GM18870 (cell line): ENCODE results near the gene CDCA7.
"Not testable (repeated sequence)": the region's sequence is repeated elsewhere in the genome, so short reads cannot be mapped to it uniquely, and the experiment has no call there.

ENCODE experiments used
- ATAC-seq: cut with Tn5 transposase; IDR thresholded peaks from one replicate; pipeline ENCODE4 v1.9.1; 2021; ENCODE audit warnings: moderate library complexity; ENCODE audit not compliant: unreplicated experiment

The CDCA7 gene

DNA sequence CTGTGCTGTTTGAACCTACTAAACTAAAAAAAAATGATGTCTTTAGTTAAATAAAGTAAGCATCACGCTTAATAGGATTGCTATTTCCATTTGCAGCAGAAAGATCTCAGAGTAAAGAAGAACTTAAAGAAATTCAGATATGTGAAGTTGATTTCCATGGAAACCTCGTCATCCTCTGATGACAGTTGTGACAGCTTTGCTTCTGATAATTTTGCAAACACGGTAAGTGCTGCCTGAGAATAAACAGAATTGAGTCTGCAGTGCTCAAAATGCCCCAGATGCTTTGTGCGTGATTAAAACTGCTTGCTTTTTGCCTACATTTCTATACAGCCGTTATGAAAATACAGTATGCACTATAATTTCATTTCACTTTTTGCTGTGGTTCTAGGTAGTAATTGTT lies 3.9 kb downstream of the CDCA7 start:
- no peak for ATAC-seq

DNA sequence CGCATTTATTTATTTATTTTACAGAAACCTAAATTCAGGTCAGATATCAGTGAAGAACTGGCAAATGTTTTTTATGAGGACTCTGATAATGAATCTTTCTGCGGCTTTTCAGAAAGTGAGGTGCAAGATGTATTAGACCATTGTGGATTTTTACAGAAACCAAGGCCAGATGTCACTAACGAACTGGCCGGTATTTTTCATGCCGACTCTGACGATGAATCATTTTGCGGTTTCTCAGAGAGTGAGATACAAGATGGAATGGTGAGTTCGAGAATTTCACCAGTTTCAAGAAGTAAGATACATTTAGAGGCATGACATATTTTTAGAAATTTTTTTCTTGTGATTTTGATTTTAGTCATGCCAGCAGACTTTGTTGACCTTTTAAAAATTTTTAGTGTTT lies 4.6 kb downstream of the CDCA7 start:
- ATAC-seq, result no peak

DNA sequence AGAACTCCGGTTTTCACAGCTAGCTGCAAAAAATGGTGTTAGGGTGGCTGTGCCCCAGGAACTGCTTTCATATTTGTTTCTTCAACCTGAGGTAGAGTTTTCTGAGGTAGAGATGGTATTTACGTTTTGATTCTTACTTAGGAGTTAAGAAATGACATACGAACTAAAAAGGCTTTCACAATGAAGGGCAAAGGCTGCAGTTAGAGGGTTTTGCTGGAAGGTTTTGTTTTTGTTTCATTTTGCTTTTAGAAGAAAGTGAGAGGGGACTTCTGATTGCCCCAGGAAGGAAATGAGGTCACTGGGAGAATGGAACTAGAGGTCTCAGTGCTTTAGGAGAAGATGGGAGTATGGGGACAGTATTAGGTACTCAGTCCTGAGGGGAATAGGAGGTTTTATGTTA lies 15.5 kb downstream of the CDCA7 start:
- ATAC-seq, result no peak

DNA sequence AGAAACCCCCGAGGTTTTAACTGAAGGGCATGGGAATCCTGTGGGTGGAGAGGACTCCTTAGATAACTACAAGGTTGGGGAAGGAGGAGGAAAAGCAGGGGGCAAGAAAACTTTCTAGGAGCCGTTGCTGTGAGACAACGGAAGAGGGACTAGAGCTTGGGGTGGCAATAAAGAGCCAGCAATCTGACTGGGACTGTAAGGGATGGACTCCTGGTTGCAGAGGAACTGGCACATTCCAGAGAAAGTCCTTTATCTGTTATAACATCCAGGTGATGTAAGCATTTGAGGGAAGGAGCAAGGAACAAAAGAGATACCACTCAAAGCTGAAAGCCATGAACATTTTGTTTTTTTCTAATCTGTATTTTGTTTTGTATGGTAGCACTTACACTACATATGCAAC lies 16.4 kb downstream of the CDCA7 start:
- no peak for ATAC-seq

DNA sequence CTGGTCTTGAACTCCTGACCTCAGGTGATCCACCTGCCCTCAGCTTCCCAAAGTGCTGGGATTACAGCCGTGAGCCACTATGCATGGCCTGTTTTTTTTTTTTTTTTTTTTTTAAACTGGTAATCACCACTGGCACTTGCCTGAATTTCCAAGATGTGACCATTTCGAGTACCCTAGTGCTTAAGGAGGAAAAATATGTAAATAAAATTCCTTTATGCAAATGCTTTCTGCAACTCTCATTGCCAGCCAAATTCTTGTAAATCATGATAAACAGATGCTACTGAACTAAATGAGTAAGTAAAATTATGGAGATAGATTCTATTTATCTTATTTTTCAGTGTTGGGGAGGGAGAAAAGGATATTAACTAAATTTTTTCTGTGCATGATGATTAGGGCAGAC lies 18.6 kb downstream of the CDCA7 start:
- ATAC-seq, result no peak

DNA sequence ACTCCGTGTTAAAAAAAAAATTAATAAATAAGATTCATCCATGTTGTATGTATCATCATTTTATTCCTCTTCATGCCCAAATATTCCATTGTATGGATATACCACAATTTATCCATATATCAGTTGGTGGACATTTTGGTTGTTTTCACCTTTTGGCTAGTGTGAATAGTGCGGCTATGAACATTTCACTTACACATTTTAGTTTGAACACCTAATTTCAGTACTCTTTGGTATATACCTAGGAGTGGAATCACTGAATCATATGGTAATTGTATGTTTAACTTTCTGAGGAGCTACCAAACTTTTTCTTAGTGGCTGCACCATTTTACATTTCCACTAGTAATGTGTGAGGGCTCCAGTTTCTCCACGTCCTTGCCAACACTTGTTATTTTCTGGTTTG lies 20.0 kb downstream of the CDCA7 start:
- no peak for ATAC-seq

DNA sequence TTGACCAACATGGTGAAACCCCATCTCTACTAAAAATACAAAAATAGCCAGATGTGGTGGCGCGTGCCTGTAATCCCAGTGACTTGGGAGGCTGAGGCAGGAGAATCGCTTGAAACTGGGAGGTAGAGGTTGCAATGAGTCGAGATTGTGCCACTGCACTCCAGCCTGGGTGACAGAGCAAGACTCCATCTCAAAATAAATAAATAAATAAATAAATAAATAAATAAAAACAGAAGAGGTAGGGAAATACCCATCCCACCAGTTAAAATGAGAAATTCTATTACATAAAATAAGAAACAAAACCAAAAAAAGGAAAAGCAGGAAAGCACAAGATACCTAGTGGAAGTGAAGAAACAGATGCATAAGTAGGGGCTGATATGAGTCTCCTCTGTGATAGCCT lies 30.9 kb downstream of the CDCA7 start:
- ATAC-seq, result not testable (repeated sequence)

DNA sequence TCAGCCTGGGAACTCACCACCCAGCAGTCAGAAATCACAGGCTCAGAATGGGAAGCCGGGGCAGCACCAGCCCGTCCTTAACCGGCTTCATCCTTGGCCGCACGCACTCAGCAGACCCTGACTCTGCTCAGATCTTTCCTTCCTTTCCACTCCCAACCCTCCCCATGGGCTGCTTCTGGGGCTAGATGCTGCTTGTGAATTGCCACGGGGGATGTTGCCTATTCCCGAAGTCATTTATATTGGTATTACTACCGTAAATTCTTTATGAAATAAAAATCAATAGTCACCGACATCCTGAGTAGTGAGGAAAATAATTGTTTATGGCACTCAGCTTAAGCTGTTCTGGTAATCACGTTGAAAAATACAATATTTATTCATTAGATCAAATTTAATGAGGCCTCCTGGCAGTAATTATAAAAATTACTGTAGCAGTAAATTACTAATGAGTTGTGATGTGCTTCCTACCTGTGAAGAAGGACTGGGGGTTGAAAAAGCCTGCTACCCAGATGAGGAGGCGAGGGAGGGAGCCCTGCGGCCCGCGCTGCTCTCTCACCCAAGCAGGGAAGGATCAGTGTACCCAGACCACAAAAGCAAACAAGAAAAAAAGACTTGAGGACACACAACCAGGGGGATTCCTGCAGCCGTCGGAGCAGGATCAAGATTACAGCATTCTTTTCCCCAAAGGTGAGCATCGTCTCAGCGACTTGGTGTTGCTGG lies 31.5 kb downstream of the CDCA7 start:
- ATAC-seq, result no peak

DNA sequence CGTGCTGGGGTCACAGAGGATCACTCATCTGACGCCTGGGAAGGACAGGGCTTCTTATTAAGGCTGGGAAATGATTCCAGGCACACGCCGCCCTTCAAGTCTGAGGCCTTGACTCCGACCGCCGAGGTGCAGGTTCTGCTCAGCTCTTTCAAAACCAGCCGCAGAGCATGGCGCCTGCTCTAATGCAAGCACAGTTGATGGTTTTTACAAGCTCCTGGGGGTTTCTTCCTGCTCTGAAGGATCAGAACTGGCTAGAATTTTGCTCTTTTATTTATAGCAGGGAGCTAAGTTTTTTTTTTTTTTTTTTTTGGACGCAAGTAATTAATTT lies 32.0 kb downstream of the CDCA7 start:
- ATAC-seq, result no peak

DNA sequence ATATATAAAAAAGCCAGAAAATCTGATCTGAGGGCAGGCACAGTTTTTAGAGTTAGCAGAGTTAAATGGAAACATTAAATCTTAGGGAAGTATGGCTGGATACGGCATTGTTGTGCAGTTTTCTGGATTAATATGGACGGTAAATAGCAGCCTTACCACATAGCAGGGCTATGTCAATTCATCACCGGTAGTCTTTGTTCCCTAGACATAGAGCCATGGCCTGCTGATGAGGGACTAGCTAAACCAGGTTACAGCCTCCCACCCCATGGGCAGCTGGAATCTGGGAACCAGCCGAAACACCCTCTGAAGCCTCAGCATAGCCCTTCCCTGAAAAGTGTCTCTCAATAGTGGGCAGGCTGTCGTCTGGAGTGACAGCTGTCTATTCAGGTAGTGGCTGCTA lies 32.4 kb downstream of the CDCA7 start:
- no peak for ATAC-seq

DNA sequence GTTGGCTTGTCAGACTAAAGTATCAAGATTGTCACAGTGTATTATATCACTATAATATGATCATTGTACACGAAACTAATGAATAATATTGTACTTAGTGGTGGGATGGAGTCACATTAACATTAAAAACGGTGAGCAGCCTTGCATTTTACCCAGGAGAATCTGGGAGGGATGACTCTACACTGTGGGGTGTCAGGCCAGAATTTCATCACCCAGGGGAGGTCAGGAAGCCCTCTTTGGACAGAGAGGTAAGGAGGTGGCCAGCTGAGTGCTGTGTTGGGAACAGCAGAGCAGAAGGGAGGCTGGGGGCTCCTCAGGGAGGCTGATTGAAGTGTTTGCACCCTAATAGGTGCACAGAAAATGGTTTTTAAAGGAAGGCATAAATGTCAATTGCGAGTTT lies 33.0 kb downstream of the CDCA7 start:
- ATAC-seq, result no peak

DNA sequence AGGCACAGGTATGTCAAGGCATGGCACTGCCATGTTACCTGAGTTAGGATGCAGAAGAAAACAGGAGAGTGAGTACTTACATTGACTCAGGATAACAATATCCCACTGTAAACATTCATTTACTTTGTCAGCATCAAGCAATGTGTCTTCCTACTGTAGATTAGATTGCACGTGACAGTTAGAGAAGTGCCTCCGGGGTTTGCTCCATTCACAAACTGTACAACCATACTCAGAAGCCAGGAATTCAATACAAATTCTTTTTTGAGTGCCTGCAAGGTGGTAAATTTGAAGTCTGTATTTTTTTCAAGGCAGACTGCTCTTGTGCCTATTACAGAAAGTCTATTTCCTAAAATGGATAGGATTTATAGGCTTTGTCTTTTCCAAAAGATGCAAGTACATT lies 34.1 kb downstream of the CDCA7 start:
- ATAC-seq, result no peak

DNA sequence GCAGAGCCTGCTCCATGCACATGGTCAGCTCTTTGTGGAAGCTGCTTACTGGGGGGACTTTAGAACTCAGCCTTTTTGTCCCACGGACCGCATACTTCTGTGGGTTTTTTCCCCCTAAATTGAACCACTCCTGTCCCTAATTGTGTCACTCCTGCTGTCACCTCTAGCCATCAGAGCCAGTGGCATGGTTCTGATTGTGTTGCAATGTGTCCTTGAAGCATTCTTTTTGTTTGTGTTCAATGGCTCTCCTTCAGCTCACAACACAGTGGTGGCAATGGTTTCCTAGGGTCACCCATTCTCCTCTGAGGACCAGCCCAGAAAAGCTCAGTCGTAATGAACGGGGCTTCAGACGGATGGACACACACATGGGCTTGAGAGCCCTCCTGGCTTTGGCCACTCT lies 35.4 kb downstream of the CDCA7 start:
- ATAC-seq, result no peak

DNA sequence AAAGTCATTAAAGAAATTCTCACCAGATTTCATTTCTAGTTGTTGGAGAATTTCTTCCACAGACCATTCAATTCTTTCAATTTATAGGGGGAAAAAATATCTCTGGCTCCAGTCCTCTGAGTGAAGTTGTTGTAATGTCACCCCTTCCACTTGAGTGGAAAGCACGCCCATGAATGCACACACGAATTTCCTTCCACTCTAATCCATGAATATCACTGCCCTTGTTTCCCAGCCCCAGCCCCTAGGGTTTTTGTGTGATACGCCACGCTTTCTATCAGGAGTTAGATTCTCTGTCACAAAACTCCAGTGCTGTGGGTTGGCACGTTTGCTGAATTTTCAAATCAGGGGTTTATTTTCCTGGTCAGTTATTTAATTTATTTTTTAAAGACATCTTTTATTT lies 38.1 kb downstream of the CDCA7 start:
- no peak for ATAC-seq

DNA sequence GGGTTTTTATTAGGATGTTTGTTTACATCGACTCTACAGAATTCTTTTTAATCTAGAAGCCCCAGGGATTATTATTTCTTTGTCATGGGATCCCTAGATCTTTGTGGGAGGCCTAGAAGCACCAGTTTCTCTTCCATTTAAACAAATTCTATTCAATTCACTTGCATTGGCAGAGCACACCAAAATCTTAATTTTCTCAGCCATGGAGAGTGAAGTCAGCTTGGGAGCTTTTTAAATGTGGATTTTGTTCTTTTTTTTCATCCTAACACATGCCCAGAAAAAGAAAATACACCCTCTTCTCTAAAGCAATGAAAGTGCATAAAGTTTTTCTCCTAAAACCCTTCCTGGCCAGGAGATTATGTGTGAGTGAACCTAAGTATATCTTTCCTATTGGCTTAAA lies 38.5 kb downstream of the CDCA7 start:
- no peak for ATAC-seq

DNA sequence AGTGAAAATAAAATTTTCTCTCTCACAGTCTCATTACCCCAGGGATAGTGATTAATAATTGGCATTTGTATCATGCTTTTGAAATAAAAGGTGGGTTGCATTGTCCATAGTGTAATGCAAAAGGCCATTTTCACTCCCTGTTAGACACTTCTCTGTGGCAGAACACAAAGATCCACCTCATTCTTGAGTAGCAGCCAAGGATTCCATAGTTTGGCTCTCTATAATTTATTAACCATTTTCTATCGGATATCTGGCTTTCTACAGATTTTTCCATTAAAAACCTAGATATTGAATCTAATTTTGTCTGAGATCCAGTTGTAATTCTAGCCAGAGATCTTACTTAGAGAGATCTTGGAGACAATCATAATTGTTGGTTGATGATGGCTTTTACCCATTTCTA lies 39.0 kb downstream of the CDCA7 start:
- ATAC-seq, result no peak

DNA sequence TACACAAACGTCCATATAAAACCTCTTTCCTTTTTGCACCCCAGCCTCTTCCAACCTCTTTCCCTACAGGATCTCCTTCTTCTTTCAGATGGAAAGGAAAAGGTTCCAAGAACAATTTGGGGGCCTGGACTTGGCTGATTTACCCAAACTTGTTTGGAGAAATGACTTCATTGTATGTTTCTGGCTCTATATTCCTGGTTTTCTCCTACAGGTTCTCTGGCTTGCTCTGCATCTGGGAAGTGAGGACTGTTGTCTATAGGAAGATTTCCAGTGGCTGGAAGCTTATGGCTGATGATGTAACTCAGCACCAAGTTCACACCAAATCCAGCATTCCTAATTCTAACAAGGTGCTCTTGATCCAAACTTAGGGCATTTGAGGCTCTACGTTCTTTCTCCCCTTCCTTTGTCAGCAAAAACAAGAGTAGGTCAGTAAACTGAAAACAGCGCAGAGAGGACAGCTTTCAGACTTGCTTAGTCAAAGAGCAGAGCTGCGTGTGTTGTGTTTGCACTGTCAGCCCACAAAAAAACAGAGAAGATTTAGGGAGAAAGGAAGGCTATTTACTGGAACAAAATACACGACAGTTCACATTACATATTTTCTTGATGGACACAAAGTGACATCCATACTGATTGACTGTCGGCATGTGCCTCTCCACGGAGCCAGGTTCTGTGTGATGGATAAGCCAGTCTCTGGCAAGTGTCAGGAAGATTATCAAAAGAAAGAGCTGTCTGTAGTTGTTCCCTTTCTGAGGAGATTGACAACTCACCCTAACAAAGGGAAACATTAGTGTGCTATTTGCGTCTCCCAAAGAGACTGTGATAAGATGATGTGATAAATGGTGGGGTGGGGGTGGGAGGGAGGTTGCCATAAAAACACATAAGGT lies 39.7 kb downstream of the CDCA7 start:
- no peak for ATAC-seq

DNA sequence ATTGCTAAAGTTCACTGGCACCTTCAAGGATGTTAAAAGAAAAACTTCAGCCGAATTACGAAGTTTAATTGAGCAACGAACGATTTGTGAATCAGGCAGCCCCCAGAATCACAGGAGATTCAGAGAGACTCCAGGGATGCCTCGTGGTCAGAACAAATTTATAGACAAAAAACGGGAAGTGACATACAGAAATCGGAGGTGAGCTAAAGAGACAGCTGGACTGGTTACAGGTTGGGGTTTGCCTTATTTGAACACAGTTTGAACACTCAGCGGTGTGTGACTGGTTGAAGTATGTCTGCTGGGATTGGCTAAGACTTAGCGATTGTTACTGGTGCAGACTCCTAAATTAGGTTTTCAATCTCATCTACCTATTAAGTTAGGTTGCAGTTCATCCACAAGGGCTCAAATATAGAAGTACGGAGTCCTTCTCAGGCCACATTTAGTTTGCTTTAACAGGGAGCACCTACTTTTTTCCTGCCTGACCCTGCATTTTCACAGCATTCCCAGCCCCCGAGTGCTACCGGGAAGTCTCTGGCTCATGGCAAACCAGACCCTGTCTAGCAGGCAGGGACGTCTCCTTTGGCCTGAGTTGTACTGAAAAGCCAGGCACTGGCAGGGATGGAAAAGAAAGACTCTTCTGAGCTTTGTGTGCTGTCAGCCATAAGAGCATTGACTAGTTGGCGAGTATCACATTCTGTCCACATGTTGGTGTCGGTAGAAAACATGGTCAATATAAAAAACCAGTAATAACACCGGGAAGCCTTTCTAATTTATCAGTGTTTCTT lies 41.1 kb downstream of the CDCA7 start:
- no peak for ATAC-seq

DNA sequence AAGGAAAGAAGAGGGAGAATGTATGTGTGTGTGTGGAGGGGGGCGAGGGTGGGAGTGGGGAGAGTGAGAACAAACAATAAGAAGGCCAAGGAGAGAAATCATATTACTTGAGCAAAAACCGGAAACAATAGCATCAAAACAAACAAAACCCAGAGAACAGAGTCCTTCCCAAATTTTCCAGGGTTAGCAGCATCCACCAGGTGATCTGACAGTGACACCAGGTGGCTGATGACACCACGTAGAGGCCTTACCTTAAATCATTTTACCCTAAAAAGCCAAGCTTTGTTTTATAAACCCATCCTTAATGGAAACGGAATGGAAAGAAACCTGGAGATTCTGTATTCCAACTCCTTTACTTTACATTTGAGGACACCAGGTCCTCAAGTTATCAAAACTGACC lies 42.9 kb downstream of the CDCA7 start:
- no peak for ATAC-seq

DNA sequence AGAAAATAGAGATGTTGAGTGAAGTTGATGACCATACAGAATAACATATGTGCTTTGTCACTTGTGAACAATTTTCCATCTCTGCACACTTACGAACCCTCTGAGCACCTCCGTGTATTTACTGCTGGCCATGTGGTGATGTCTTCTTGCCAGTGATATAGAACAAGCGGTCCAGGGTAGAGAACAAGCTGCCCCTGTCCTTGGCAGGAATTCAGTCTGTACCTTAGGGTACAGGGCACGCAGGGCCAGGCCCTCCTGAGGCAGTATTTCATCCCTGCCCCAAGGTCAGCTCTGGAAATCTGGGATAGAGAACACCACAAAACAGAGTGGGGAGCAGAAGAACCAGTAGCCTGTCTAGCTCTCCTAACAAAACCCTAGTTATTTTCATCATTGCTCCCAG lies 44.6 kb downstream of the CDCA7 start:
- ATAC-seq, result no peak

DNA sequence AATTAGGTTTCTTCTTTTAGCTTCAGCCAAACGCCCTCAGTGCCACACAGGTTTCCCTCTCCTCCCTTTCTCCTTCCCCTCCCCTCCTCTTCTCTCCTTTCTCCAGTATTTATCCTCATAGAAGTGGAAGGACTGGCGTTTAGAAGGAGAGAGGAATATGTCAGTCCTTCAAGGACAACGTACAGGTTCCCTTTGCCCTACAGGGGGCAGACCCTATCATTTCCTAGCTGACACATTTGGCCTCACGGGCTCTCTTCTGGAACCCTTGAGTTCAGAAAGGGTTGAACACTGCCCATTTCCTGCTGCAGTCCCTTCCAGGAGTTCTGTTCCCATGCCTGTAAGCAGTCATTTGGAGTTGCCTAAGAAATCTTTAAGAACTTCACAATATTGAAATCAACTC lies 46.1 kb downstream of the CDCA7 start:
- no peak for ATAC-seq
